Keratinocyte (primary cell): ENCODE results near the gene AHNAK2. TPM values are rescaled to one million over a fixed set of nuclear protein-coding genes. Genes with fewer than 3 reads are reported as not detected.

Experiments
- DNase-seq: peaks from one replicate; pipeline ENCODE4 v3.0.0-alpha.2; 2011; ENCODE audit warnings: low read depth, missing footprints, low spot score
- FAIRE-seq: peaks from 2 replicates; lab custom pipeline; 2011; peaks lifted over from hg19 to GRCh38; lab: Jason Lieb, UNC
- H2AFZ ChIP-seq: 2 replicates; pipeline ENCODE4 v1.6.0; 2012; ENCODE audit warnings: low read length, control low read depth, inconsistent platforms; ENCODE audit not compliant: control insufficient read depth
- H3K27ac ChIP-seq: 2 replicates; pipeline ENCODE4 v1.5.1; 2011; ENCODE audit warnings: low read length; ENCODE audit not compliant: control insufficient read depth, insufficient read depth
- H3K27me3 ChIP-seq: 3 replicates; pipeline ENCODE4 v1.6.0; 2011; ENCODE audit warnings: low read length; ENCODE audit not compliant: control insufficient read depth, insufficient read depth; ENCODE audit errors: extremely low read depth
- H3K36me3 ChIP-seq, 2 experiments: 2 replicates in 1 of 2; 3 replicates in 1 of 2; pipeline ENCODE4 v1.5.1; 2011; ENCODE audit warnings: low read length in 2 of 2, mild to moderate bottlenecking in 1 of 2; ENCODE audit not compliant: control insufficient read depth in 2 of 2, insufficient read depth in 2 of 2; ENCODE audit errors: extremely low read depth in 1 of 2
- H3K4me1 ChIP-seq: 3 replicates; pipeline ENCODE4 v1.5.1; 2011; ENCODE audit warnings: low read length; ENCODE audit not compliant: control insufficient read depth, insufficient read depth; ENCODE audit errors: extremely low read depth
- H3K4me2 ChIP-seq: 3 replicates; pipeline ENCODE4 v1.6.0; 2011; ENCODE audit warnings: low read depth, low read length; ENCODE audit not compliant: control insufficient read depth, insufficient read depth; ENCODE audit errors: extremely low read depth
- H3K4me3 ChIP-seq, 3 experiments: fragments of 200-600 bp in 1 of 3; sonication (generic) in 1 of 3; 2 replicates in 2 of 3; 3 replicates in 1 of 3; pipeline ENCODE4 v1.5.1; 2011 to 2016; ENCODE audit warnings: low read length in 3 of 3, mild to moderate bottlenecking in 3 of 3, control low read depth in 2 of 3, inconsistent platforms in 1 of 3, low read depth in 1 of 3, mixed read lengths in 1 of 3, mixed run types in 1 of 3, moderate library complexity in 1 of 3; ENCODE audit not compliant: control insufficient read depth in 2 of 3, insufficient read depth in 2 of 3; ENCODE audit errors: extremely low read depth in 1 of 3
- H3K79me2 ChIP-seq: 2 replicates; pipeline ENCODE4 v1.6.0; 2012; ENCODE audit warnings: low read length; ENCODE audit not compliant: control insufficient read depth, insufficient read depth
- H3K9ac ChIP-seq: 3 replicates; pipeline ENCODE4 v1.6.0; 2011; ENCODE audit warnings: low read length; ENCODE audit not compliant: control insufficient read depth, insufficient read depth; ENCODE audit errors: extremely low read depth
- H3K9me1 ChIP-seq: 3 replicates; pipeline ENCODE4 v1.6.0; 2011; ENCODE audit warnings: low read length; ENCODE audit not compliant: control insufficient read depth, insufficient read depth; ENCODE audit errors: extremely low read depth
- H3K9me3 ChIP-seq: 2 replicates; pipeline ENCODE4 v1.5.1; 2012; ENCODE audit warnings: low read depth, low read length; ENCODE audit not compliant: control insufficient read depth
- H4K20me1 ChIP-seq: 3 replicates; pipeline ENCODE4 v1.6.0; 2011; ENCODE audit warnings: low read length; ENCODE audit not compliant: control insufficient read depth, insufficient read depth; ENCODE audit errors: extremely low read depth
- EZH2 ChIP-seq: IDR thresholded peaks from one replicate; pipeline ENCODE4 v1.6.1; 2012; ENCODE audit warnings: inconsistent platforms, mild to moderate bottlenecking, low read length, moderate library complexity
- dilution Hi-C: fragments of 300-500 bp; cut with MboI; formaldehyde crosslinking; loops from one replicate; pipeline ENCODE4 v1.7.0; 2020; ENCODE audit warnings: low sequenced_read_pairs; ENCODE audit not compliant: extremely low pct_ligation_motif_present
- polyA plus RNA-seq, 5 experiments: library from polyadenylated mRNA; depleted of rRNA in 3 of 5; stranded (reverse) in 3 of 5; stranded (forward) in 1 of 5; unstranded in 1 of 5; fragments of >200 nt; gene quantifications; 1 replicate in 1 of 5; 2 replicates in 3 of 5; 3 replicates in 1 of 5; pipeline versions ENCODE4 v1.2.1 to v1.2.3, GENCODE V29; 2011 to 2012; ENCODE audit warnings: missing spikeins in 2 of 5, low read depth in 1 of 5, low replicate concordance in 1 of 5
- TF ChIP-seq, protein P1 (sequence below), 3 experiments: IDR thresholded peaks in 1 of 3; conservative IDR thresholded peaks in 1 of 3; optimal IDR thresholded peaks in 1 of 3; 2 replicates in 2 of 3; 3 replicates in 1 of 3; pipeline versions ENCODE3 to v1.5.1; 2011; ENCODE audit warnings: low read length in 3 of 3, mild to moderate bottlenecking in 3 of 3, moderate library complexity in 2 of 3, control low read depth in 1 of 3, inconsistent platforms in 1 of 3; ENCODE audit not compliant: insufficient read depth in 2 of 3; ENCODE audit errors: extremely low read depth in 1 of 3

AHNAK2 gene
- polyA plus RNA-seq, 1 donor (not counting 4 experiments of a cell fraction or from before 2014, with no cell fraction given) = 164 TPM

DNA sequence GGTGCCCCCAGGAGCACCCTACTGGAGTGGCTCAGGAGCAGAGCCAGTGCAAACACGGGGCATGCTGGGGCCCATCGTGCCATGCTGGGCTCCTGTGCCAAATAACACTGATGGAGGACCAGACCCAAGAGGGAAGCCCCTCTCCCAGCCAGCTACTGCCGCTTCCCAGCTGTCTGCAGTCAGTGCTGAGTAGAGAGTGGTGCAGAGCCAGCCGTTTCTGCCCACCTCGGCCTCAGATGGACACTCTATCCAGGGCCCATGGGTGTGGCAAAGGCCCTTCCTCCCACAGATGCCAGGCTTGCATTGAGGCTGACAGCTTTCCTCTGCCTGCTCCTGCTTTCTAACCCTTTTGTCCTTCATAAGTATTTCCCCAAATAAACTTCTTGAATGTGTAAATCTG lies 20.6 kb upstream of the AHNAK2 start:
- Histone ChIP-seq H3K27me3 (no peaks in the 10 kb centered on the region), H3K4me2 (no peak overlapping the region), H3K9me1 (no peaks in the 10 kb centered on the region), H3K9me3 (no peaks in the 10 kb centered on the region), H3K4me3 (no peak overlapping the region), H2AFZ (no peak overlapping the region), H3K4me1 (no peaks in the 10 kb centered on the region), H3K79me2 (peaks cover 4% of the 10 kb centered on the region), H3K36me3 (peaks cover 5 to 14% of the 10 kb centered on the region in 2 experiments), H3K27ac (no peak overlapping the region), H3K9ac (no peak overlapping the region), H4K20me1 (no peaks in the 10 kb centered on the region)
- no peak for DNase-seq
- dilution Hi-C loops = no loop called here
- no peak for FAIRE-seq
- TF ChIP-seq, protein P1, sequence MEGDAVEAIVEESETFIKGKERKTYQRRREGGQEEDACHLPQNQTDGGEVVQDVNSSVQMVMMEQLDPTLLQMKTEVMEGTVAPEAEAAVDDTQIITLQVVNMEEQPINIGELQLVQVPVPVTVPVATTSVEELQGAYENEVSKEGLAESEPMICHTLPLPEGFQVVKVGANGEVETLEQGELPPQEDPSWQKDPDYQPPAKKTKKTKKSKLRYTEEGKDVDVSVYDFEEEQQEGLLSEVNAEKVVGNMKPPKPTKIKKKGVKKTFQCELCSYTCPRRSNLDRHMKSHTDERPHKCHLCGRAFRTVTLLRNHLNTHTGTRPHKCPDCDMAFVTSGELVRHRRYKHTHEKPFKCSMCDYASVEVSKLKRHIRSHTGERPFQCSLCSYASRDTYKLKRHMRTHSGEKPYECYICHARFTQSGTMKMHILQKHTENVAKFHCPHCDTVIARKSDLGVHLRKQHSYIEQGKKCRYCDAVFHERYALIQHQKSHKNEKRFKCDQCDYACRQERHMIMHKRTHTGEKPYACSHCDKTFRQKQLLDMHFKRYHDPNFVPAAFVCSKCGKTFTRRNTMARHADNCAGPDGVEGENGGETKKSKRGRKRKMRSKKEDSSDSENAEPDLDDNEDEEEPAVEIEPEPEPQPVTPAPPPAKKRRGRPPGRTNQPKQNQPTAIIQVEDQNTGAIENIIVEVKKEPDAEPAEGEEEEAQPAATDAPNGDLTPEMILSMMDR (optimal IDR thresholded peaks at IDR 0.05 in 1 of 3, IDR thresholded peaks at IDR 0.05 in 1 of 3, conservative IDR thresholded peaks at IDR 0.05 in 1 of 3; ENCODE audit: extremely low read depth in 1 of 3, insufficient read depth in 2 of 3, low read length in 3 of 3) = no peak
- TF ChIP-seq EZH2 = no peak

- no peak overlapping the region for H3K4me3 ChIP-seq
- dilution Hi-C loops = no loop called here
- DNase-seq = no peak
- H2AFZ ChIP-seq = no peak overlapping the region
- TF ChIP-seq, protein P1 (optimal IDR thresholded peaks at IDR 0.05 in 1 of 3, IDR thresholded peaks at IDR 0.05 in 1 of 3, conservative IDR thresholded peaks at IDR 0.05 in 1 of 3; ENCODE audit: extremely low read depth in 1 of 3, insufficient read depth in 2 of 3, low read length in 3 of 3) = no peak
- no peak for TF ChIP-seq EZH2
- no peaks in the 10 kb centered on the region for H3K9me1 ChIP-seq
- FAIRE-seq = no peak
- no peak overlapping the region for H3K9ac ChIP-seq
- peaks cover 16 to 21% of the 10 kb centered on the region in 2 experiments for H3K36me3 ChIP-seq
- no peaks in the 10 kb centered on the region for H3K9me3 ChIP-seq
- no peak overlapping the region for H3K4me2 ChIP-seq
- no peaks in the 10 kb centered on the region for H4K20me1 ChIP-seq
- no peaks in the 10 kb centered on the region for H3K4me1 ChIP-seq
- peaks cover 2% of the 10 kb centered on the region for H3K79me2 ChIP-seq
- no peak overlapping the region for H3K27ac ChIP-seq
- no peaks in the 10 kb centered on the region for H3K27me3 ChIP-seq
Observed at GRCh38 chr14:104996483-104996882, 18.3 kb upstream of the AHNAK2 start.
